Renal cortical epithelial cell (primary cell): ENCODE data around the gene SMIM34. TPM values are rescaled to one million over a fixed set of nuclear protein-coding genes. Genes with fewer than 3 reads are reported as not detected.
"Not testable (repeated sequence)": the region's sequence is repeated elsewhere in the genome, so short reads cannot be mapped to it uniquely, and the experiment has no call there.

Experiments
- DNase-seq: peaks from one replicate; pipeline ENCODE4 v3.0.0-alpha.2; 2011; ENCODE audit warnings: low read depth
- total RNA-seq: library from RNA; depleted of rRNA; stranded (reverse); fragments of >200 nt; gene quantifications from 2 replicates; pipeline ENCODE4 v1.2.3, GENCODE V29; 2014

SMIM34 gene
- total RNA-seq, 1 donor from 2014 or later: not detected

- not testable (repeated sequence) for DNase-seq
These were observed 49.3 kb downstream of the SMIM34 start for GRCh38 chr21:34374462-34374861.

GRCh38 chr21:34372321-34372720, 51.4 kb downstream of the SMIM34 start:
- no peak for DNase-seq

- DNase-seq: no peak
These were observed 54.0 kb downstream of the SMIM34 start for GRCh38 chr21:34369741-34370140.

Other genes with a start within 250 kb of the SMIM34 start
- gene KCNE2, start 59.9 kb downstream of the SMIM34 start, total RNA-seq: not detected in 2 replicates
- 3.2 and 3.6 TPM in 2 replicates for gene SMIM11, start 48.4 kb downstream of the SMIM34 start, total RNA-seq
- gene KCNE1, start 88.3 kb upstream of the SMIM34 start, total RNA-seq: 3.5 TPM in 1 of 2 replicates, not detected in the other
- gene RCAN1, start 191.2 kb upstream of the SMIM34 start, total RNA-seq: 82.0 and 113 TPM in 2 replicates
- gene CLIC6, start 245.0 kb upstream of the SMIM34 start, total RNA-seq: 0.50 and 2.3 TPM in 2 replicates